BE2C (cell line): ENCODE measurements around the gene GAPVD1.
A peak's percentile ranks its signal among the peaks of the same experiment; 100 is the strongest.

Source experiments
- DNase-seq: peaks from one replicate; pipeline ENCODE4 v3.0.0-alpha.2; 2020
- H3K27me3 ChIP-seq: fragments of 250-450 bp; sonication (Bioruptor Pico); 2 replicates; pipeline ENCODE4 v1.5.1; 2020; ENCODE audit warnings: mild to moderate bottlenecking
- H3K36me3 ChIP-seq: fragments of 250-450 bp; sonication (Bioruptor Pico); 2 replicates; pipeline ENCODE4 v1.5.1; 2020; ENCODE audit warnings: mild to moderate bottlenecking
- H3K4me1 ChIP-seq: fragments of 250-450 bp; sonication (Bioruptor Pico); 2 replicates; pipeline ENCODE4 v1.5.1; 2020
- H3K4me3 ChIP-seq: 2 replicates; pipeline ENCODE4 v1.5.1; 2011; ENCODE audit warnings: low read depth, low read length
- H3K9me3 ChIP-seq: fragments of 250-450 bp; sonication (Bioruptor Pico); 2 replicates; pipeline ENCODE4 v1.5.1; 2020
- TF ChIP-seq, protein P1 (sequence below): IDR thresholded peaks from 2 replicates; pipeline ENCODE4 v1.5.1; 2012; ENCODE audit warnings: mild to moderate bottlenecking, low read depth, low read length

GAPVD1 gene

DNA sequence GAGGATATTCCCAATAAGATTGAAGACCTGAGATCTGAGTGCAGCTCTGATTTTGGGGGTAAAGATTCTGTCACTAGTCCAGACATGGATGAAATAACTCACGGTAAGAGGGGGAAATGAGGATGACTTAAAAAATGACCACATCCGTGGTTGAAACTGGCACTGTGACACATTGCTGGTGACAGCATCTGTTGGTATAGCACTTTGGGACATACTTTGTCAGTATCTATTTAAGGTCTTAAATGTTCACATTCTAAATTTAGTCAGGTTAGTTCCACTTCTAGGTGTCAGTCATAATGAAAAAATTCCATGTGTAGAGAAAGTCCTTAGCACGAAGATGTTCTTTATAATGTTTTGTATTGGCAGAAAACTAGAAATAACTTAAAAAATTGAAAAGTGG lies 70.9 kb downstream of the GAPVD1 start:
- no peak overlapping the region for H3K4me3 ChIP-seq
- H3K27me3 ChIP-seq = no peaks in the 10 kb centered on the region
- peaks cover 49% of the 10 kb centered on the region for H3K36me3 ChIP-seq
- no peaks in the 10 kb centered on the region for H3K9me3 ChIP-seq
- TF ChIP-seq, protein P1, sequence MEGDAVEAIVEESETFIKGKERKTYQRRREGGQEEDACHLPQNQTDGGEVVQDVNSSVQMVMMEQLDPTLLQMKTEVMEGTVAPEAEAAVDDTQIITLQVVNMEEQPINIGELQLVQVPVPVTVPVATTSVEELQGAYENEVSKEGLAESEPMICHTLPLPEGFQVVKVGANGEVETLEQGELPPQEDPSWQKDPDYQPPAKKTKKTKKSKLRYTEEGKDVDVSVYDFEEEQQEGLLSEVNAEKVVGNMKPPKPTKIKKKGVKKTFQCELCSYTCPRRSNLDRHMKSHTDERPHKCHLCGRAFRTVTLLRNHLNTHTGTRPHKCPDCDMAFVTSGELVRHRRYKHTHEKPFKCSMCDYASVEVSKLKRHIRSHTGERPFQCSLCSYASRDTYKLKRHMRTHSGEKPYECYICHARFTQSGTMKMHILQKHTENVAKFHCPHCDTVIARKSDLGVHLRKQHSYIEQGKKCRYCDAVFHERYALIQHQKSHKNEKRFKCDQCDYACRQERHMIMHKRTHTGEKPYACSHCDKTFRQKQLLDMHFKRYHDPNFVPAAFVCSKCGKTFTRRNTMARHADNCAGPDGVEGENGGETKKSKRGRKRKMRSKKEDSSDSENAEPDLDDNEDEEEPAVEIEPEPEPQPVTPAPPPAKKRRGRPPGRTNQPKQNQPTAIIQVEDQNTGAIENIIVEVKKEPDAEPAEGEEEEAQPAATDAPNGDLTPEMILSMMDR = no peak
- no peak for DNase-seq
- H3K4me1 ChIP-seq = no peaks in the 10 kb centered on the region

DNA sequence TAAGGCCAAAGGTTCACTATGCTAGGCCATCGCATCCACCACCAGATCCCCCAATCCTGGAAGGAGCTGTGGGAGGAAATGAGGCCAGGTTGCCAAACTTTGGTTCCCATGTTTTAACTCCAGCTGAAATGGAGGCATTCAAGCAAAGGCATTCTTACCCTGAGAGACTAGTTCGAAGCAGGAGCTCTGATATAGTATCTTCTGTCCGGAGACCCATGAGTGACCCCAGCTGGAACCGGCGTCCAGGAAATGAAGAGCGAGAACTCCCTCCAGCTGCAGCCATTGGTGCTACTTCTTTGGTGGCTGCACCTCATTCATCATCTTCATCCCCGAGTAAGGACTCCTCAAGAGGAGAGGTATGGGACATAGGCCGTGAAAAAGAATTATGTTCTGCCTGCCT lies 75.6 kb downstream of the GAPVD1 start:
- TF ChIP-seq, protein P1 = no peak

DNA sequence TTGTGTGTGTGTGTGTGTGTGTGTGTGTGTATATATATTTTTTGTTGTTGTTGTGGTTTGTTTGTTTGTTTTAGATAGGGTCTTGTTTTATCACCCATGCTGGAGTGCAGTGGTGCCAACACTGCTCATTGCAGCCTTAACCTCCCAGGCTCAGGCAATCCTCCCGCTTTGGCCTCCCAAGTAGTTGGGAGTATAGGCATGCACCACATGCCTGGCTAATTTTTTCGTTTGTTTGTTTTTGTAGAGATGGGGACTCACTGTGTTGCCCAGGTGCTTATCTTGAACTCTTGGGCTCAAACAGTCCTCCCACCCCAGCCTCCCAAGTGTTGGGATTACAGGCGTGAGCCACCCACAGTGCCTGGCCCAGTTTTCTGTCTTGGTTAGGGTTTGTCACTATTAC lies 77.3 kb downstream of the GAPVD1 start:
- DNase-seq = no peak
- TF ChIP-seq, protein P1 = no peak
- peaks cover 61% of the 10 kb centered on the region for H3K36me3 ChIP-seq
- H3K4me3 ChIP-seq = no peak overlapping the region
- H3K27me3 ChIP-seq = no peaks in the 10 kb centered on the region
- H3K9me3 ChIP-seq = no peaks in the 10 kb centered on the region
- H3K4me1 ChIP-seq = peaks cover 5% of the 10 kb centered on the region

More for the DNA sequence above, 75.6 kb downstream of the GAPVD1 start:
- Histone ChIP-seq H3K4me3 (no peak overlapping the region), H3K9me3 (no peaks in the 10 kb centered on the region), H3K27me3 (no peaks in the 10 kb centered on the region), H3K4me1 (no peaks in the 10 kb centered on the region), H3K36me3 (peaks cover 72% of the 10 kb centered on the region)
- no peak for DNase-seq

DNA sequence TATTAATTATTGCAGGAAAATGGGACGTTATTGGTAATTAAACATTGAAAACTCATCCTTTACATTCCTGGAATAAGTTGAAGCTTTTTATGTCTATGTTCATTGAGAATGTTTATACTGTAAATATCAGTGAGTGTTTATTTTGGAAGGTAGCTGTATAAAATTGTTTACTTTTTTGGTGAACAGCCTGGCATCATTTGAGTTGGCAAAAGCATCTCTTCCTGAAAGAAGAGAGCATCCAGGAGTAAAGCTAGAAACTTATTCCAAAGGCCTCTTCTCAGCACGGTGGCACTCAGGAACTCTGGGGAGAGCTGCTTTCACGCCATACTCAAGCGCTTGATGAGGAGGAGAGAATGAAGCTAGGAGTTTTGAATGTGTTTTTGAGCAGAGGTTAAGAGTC lies 79.9 kb downstream of the GAPVD1 start:
- Histone ChIP-seq H3K9me3 (no peaks in the 10 kb centered on the region), H3K4me3 (no peak overlapping the region), H3K36me3 (peaks cover 62% of the 10 kb centered on the region), H3K4me1 (peaks cover 8% of the 10 kb centered on the region), H3K27me3 (no peaks in the 10 kb centered on the region)
- DNase-seq = no peak
- TF ChIP-seq, protein P1 = no peak

DNA sequence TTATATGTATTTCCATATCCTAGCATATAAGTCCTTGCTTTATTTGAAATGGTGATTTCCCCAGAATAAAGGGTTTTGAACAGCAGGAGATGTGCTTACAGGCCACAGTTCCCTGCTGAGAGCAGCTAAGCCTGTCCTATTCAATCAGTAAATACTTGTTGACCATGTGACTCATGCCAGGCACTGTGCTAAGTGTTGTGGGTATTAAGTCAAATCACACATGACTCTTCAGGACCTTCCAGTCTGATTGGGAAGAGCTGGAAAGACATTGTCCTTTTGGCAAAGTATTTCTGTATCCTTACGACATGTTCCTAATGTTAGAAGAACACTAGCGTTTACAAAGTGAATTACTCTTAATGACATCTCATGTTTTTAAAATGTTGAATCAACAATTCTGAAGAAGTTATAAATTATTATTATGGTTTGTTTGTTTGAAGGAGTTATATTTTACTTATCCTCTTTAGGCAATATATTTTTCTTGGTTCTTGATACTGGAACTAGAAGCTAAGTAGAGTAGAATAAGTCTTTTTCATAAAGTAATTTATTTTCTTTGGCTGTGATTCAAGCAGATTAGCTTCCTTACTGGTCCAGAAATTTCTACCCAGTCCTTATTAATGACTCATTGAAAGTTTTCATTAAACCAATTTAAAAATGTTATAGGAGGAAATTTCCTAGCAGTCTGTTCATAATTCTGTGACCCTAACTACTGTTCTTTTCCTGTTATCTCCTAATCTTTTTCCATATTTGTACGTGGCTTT lies 82.1 kb downstream of the GAPVD1 start:
- TF ChIP-seq, protein P1 = no peak
- peaks cover 8% of the 10 kb centered on the region for H3K4me1 ChIP-seq
- peaks cover 53% of the 10 kb centered on the region for H3K36me3 ChIP-seq

DNA sequence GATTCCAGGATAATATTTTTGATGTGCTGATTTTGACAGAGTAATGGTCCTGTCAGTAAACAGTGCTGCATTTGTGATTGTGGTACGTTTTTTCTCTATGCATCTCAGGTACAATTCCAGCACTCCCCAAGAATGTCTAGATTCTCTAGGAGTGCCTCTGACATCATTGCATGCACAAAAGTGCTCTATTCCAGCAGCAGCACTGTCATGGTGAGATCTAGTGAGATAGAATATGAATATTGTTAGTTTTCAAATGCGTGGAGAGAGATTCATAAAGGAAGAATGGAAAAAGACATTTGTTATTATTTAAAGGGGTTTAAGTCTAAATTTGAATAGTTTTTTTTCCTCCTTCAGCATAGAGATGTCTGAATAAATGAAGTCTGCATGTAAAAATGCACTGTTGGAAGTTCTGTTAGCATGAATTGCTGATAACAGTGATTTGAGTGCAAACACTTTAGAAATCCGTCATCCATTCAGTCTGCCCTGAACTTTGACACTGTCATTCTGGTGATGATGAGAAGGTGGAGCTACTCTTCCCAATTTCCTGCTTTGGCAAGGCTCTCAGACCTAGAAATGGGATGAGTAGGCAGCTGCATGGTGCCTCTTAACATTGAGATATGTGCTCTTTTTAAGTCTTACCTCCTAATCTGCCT lies 84.6 kb downstream of the GAPVD1 start:
- no peaks in the 10 kb centered on the region for H3K9me3 ChIP-seq
- peaks cover 52% of the 10 kb centered on the region for H3K36me3 ChIP-seq
- TF ChIP-seq, protein P1 = no peak
- no peak overlapping the region for H3K4me3 ChIP-seq
- H3K27me3 ChIP-seq = no peaks in the 10 kb centered on the region
- H3K4me1 ChIP-seq = peaks cover 8% of the 10 kb centered on the region
- DNase-seq = no peak

More for the DNA sequence above, 82.1 kb downstream of the GAPVD1 start:
- no peaks in the 10 kb centered on the region for H3K27me3 ChIP-seq
- DNase-seq = peak; percentile 46
- H3K4me3 ChIP-seq = no peak overlapping the region
- H3K9me3 ChIP-seq = no peaks in the 10 kb centered on the region
